NCI-H1436 treated with DMSO at 0.1 percent for 48 hours (cell line): ENCODE results near the gene ANKRD2.
"Not testable (repeated sequence)": the region's sequence is repeated elsewhere in the genome, so short reads cannot be mapped to it uniquely, and the experiment has no call there.

Experiments used
- DNase-seq: peaks from one replicate; lab custom pipeline; 2025; lab: John Stamatoyannopoulos, UW

Gene ANKRD2, protein sequence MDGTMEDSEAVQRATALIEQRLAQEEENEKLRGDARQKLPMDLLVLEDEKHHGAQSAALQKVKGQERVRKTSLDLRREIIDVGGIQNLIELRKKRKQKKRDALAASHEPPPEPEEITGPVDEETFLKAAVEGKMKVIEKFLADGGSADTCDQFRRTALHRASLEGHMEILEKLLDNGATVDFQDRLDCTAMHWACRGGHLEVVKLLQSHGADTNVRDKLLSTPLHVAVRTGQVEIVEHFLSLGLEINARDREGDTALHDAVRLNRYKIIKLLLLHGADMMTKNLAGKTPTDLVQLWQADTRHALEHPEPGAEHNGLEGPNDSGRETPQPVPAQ

GRCh38 chr10:97572214-97572989, at the start of gene ANKRD2:
Gene ANKRD2, plus strand, starts transcription at chr10:97572779. Its CDS starts 10 bp downstream, at chr10:97572789.
- no peak for DNase-seq

GRCh38 chr10:97522937-97523336, 49.6 kb upstream of the ANKRD2 start:
- no peak for DNase-seq

GRCh38 chr10:97525086-97525485, 47.5 kb upstream of the ANKRD2 start:
- DNase-seq, result no peak

DNA sequence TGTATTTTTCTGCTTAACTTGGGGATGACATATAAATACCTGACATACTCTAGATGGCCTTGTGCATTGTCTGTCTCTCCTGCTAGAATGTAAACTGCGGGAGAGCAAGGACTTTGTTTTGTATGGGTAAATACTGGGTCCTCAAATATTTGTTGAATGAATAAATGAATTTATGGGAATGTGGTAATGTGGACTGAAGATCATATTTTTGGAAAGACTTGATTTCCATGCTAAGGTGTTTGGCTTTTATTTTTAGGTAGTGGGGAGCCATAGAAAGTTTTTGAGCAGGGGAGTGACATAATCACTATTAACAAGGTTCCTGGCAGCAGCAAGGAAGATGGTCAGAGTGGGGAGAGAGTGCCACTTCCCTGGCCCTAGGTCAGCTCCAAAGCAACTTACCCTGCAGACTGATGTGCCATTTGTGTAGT, 46.9 kb upstream of the ANKRD2 start:
- DNase-seq, result no peak

GRCh38 chr10:97528876-97529275, 43.7 kb upstream of the ANKRD2 start:
- not testable (repeated sequence) for DNase-seq

DNA sequence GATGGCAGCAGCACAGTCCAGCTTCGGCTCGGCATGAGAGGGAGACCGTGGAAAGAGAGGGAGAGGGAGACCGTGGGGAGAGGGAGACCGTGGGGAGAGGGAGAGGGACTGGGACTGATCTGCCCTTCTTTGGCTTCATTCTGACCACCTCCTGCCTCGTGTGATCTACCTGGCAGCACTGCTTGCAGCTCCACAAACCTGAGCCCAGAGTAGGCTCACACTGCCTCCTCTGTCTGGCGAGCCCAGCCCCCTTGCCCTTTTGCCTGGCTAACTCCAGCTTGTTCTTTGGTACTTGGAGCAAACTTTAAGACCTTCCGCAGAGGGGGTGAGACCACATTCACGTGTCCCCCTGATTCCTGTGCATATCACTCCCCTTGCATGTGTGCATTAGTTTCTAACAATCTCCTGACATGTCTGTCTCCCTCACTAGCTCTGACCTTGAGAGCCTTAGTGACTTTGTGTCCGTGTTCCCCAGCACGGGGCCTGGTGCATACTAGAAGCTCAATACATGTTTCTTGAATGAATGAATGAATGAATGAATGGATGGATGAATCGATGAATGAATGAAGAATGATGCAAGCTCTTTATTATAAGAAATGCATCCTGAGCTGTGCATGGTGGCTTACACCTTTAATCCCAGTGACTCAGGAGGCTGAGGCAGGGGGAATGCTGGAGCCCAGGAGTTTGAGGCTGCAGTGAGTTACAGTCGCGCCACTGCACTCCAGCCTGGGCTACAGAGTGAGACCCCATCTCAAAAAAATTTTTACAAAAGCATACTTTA, 42.7 kb upstream of the ANKRD2 start:
- no peak for DNase-seq

- no peak for DNase-seq
Observed at GRCh38 chr10:97531401-97531986, 41.1 kb upstream of the ANKRD2 start.

- DNase-seq, result no peak
Observed at GRCh38 chr10:97532935-97533671, 39.5 kb upstream of the ANKRD2 start.

DNA sequence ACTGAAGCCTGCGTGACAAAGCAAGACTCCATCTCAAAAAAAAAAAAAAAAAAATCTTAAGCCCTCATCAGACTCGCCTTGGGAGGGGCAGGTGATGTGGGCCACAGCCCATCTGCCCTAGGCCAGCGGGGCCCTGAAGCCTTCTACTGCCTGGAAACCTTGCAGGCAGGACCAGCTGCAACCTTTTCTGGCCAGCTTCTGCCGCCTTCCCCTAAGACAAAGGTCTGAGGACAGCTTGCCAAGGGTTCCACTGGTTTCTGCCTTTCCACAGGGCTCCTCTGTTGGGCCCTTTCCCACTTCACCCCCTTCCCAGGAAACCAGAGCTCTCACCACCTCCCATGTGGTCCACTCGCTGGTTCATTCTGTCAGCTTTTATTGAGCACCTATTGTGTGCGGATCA, 38.7 kb upstream of the ANKRD2 start:
- DNase-seq, result no peak

GRCh38 chr10:97534746-97535367, 37.7 kb upstream of the ANKRD2 start:
- no peak for DNase-seq

DNA sequence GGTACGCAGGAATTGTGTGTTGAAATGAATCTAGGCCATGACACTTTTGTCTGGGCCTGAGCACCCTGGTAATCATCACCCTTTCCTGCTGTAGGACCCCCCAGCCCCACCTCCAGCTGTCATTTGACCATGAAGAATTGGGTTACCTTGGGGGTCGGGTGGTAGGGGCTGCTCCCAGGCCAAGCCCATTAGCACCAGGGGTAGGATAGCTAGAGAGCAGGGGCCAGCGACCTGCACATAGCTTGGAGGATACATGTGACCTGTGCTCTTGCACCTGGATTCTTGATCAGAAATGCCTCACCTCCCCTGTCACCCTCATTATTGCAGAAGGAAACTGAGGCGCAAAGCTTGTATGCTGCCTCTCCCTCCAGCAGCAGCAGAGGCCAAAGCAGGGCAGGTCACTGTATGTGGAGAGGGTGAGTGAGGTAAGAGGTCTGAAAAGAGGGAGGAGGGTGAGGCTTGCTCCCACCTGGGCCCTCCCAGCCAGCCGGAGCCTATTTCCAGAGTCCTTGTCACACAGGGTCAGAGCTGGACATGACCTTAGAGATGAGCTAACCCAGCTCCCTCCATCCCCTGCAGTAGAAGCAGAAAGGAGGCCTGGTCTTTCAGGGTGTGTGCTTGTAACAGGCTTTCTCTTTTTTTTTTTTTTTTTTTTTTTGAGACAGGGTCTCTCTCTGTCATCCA, 35.3 kb upstream of the ANKRD2 start:
- no peak for DNase-seq

GRCh38 chr10:97538411-97538810, 34.2 kb upstream of the ANKRD2 start:
- DNase-seq, result no peak

- no peak for DNase-seq
Observed at GRCh38 chr10:97538839-97539238, 33.7 kb upstream of the ANKRD2 start.

DNA sequence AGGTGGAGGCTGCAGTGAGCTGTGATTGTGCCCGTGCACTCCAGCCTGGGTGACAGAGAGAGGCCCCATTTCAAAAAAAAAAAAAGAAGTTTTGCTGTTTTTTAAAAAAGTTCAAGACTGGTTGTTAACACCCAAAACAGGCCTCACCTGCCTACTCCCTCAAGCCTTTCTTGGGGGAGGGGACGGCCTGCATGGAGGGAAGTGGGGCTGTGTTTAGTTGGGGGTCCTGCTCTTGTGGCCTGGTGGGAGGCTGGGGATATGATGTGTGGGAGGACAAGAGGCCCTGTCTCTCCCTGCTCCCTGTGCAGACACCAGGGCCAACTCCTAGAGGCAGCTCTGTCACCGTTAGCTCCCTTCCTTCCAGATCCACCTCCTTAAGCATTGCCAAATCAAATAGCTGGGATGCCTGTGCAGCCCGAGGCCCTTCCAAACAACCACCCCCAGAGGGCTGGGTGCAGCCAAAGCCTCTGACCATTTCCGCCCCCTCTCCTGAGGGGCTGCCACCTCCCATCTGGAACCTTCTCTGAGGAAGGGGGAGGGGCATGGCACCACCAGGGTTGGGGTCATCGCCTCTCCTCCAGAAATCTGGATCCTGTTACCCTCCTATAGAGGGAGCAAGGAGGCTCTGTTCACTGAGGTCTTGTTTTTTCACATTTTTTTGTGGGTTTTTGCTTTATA, 32.9 kb upstream of the ANKRD2 start:
- DNase-seq, result no peak

- DNase-seq, result no peak
Observed at GRCh38 chr10:97540669-97541500, 31.7 kb upstream of the ANKRD2 start.

DNA sequence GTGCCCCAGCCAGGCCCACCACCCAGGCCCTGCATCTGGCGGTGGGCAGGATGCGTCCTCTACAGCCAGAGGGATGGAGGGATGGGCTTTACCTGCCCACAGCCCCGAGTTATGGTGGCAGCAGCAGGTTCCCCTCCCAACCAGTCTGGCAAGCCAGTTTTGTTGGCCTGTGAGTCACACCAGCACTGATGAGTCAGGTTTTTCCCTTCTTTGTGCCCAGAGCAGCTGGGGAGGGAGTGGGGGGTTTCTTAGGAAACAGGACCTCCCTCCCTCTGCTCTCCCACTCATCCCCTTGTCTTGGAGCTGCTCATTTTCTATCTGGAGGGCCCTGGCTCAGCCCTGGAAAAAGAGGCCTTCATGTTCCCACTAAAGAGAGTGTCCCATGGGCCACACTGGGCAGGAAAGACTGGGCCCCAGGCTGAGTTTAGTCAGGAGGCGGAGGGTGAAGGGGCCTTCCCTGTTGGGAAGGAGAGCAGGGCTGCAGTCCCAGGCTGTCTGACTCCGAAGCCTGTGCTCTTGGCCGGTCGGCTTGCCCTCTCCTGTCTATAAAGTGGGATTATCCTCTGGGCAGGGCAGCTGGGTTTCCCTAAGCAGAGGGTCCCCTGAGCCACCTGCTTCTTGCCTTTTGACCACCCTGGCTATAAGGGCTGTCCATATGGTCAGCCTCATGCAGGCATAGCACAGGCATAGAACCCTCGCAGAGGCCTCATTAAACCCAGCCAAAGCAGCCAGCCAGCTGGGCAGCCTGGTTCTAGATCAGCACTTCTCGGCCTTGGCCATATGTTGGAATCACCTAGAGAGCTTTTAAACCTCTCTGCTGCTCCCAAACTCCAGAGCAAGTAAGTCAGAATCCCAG, 30.2 kb upstream of the ANKRD2 start:
- no peak for DNase-seq

DNA sequence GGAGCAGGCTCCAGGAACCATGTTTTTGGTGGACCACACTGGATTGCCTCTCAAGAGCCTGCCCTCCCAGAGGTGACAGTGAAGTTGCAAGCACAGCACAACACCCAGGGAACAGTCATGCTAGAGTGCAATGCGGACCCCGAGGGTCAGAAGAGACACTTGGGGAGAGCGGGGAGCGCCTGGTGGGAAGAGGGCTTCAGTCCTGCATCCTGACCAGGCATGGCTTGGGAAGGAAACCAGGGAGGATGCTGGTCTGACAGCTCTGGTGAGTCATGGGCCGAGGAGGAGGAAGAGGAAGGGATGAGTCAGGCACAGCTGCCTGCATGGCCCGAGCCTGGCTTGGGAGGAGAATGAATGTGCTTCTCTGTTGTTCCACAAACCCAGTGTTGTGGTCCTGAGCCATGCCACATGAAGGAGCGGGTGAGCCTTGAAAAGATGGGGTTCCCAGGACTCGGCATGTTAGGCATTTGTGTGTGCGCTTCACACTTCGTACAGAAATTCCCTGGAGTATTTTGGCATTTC, 29.5 kb upstream of the ANKRD2 start:
- DNase-seq, result no peak
